Fibroblast of villous mesenchyme (primary cell): ENCODE data around the gene TPD52L1. TPM values are rescaled to one million over a fixed set of nuclear protein-coding genes. Genes with fewer than 3 reads are reported as not detected.

ENCODE experiments used
- DNase-seq: peaks from one replicate; pipeline ENCODE4 v3.0.0-alpha.2; 2010; ENCODE audit warnings: low read depth
- H3K4me3 ChIP-seq: 2 replicates; pipeline ENCODE4 v1.5.1; 2011; ENCODE audit warnings: low read depth, mild to moderate bottlenecking, low read length
- CTCF ChIP-seq: IDR thresholded peaks from 2 replicates; pipeline ENCODE4 v1.5.1; 2012; ENCODE audit warnings: low read depth, mild to moderate bottlenecking, low read length; ENCODE audit not compliant: insufficient read depth
- total RNA-seq: library from RNA; depleted of rRNA; stranded (reverse); fragments of >200 nt; gene quantifications from 2 replicates; pipeline ENCODE4 v1.2.3, GENCODE V29; 2012

TPD52L1 gene
- total RNA-seq = 9.7 and 9.9 TPM in 2 replicates

- peak; percentile 84 for TF ChIP-seq CTCF
- peak within 1 kb of the TSS; percentile 60 for H3K4me3 ChIP-seq
- DNase-seq = peak; percentile 53
Measured at GRCh38 chr6:125153391-125154117, at the start of gene TPD52L1. Gene TPD52L1 (plus strand): TSS chr6:125153773. CDS start chr6:125153952, 179 bp downstream.

GRCh38 chr6:125104425-125104824 is 49.1 kb upstream of the TPD52L1 start:
- peak; percentile 55 for DNase-seq
- no peak overlapping the region for H3K4me3 ChIP-seq
- TF ChIP-seq CTCF = no peak

- no peak overlapping the region for H3K4me3 ChIP-seq
- DNase-seq = no peak
- no peak for TF ChIP-seq CTCF
Measured at GRCh38 chr6:125107048-125107447, 46.5 kb upstream of the TPD52L1 start.

GRCh38 chr6:125107896-125108295 is 45.7 kb upstream of the TPD52L1 start:
- H3K4me3 ChIP-seq = no peak overlapping the region
- TF ChIP-seq CTCF = no peak
- no peak for DNase-seq

- no peak for DNase-seq
- no peak overlapping the region for H3K4me3 ChIP-seq
- TF ChIP-seq CTCF = no peak
Measured at GRCh38 chr6:125110056-125110455, 43.5 kb upstream of the TPD52L1 start.

GRCh38 chr6:125111219-125111983 is 42.2 kb upstream of the TPD52L1 start:
- DNase-seq = no peak
- H3K4me3 ChIP-seq = no peak overlapping the region
- TF ChIP-seq CTCF = no peak

GRCh38 chr6:125112934-125113333 is 40.6 kb upstream of the TPD52L1 start:
- no peak overlapping the region for H3K4me3 ChIP-seq
- DNase-seq = no peak
- no peak for TF ChIP-seq CTCF
